IMR-90 (cell line): ENCODE data around the gene GAS7. TPM values are rescaled to one million over a fixed set of nuclear protein-coding genes. Genes with fewer than 3 reads are reported as not detected.

ENCODE experiments used
- ATAC-seq: fragments of 200-7000 bp; cut with Tn5 transposase; 2 replicates; pipeline ENCODE4 v1.9.1; 2020; ENCODE audit warnings: low read depth, mild to moderate bottlenecking, moderate library complexity
- BruUV-seq: library from RNA; stranded (reverse); fragments of 400-500 nt; replicated peaks from 2 replicates; lab custom pipeline; 2021; lab: Mats Ljungman, UMichigan
- CTCF ChIA-PET: fragments of 300-600 bp; formaldehyde crosslinking; extraction: SDS; loops from one replicate; lab custom pipeline; 2021; ENCODE audit warnings: antibody characterized with exemption; lab: Yijun Ruan, JAX
- POLR2A ChIA-PET: fragments of 300-600 bp; sonication (Branson Sonifier 250); formaldehyde crosslinking; loops from one replicate; lab custom pipeline; 2022; ENCODE audit warnings: antibody characterized with exemption; ENCODE audit not compliant: unreplicated experiment; lab: Charles Lee
- DNase-seq: peaks from one replicate; pipeline ENCODE4 v3.0.0; 2013
- H2AFZ ChIP-seq: replicated peaks from 2 replicates; pipeline ENCODE3; 2013; ENCODE audit warnings: low read length, mild to moderate bottlenecking; ENCODE audit not compliant: poor library complexity
- H2AK5ac ChIP-seq: 2 replicates; pipeline ENCODE4 v1.6.1; 2013; ENCODE audit warnings: low read depth, low read length, inconsistent platforms
- H2AK9ac ChIP-seq: replicated peaks from 2 replicates; pipeline ENCODE3; 2013; ENCODE audit warnings: mild to moderate bottlenecking, low read depth, low read length, moderate library complexity; ENCODE audit not compliant: poor library complexity
- H2BK120ac ChIP-seq: 2 replicates; pipeline ENCODE4 v1.6.1; 2013; ENCODE audit warnings: low read depth, low read length, inconsistent platforms
- H2BK15ac ChIP-seq: 3 replicates; pipeline ENCODE4 v1.6.1; 2013; ENCODE audit warnings: low read depth, low read length, inconsistent platforms
- H2BK20ac ChIP-seq: 2 replicates; pipeline ENCODE4 v1.6.1; 2013; ENCODE audit warnings: low read depth, mild to moderate bottlenecking, inconsistent platforms, low read length, moderate library complexity
- H2BK5ac ChIP-seq: 2 replicates; pipeline ENCODE4 v1.6.1; 2013; ENCODE audit warnings: mild to moderate bottlenecking, low read depth, low read length, inconsistent platforms; ENCODE audit not compliant: poor library complexity, severe bottlenecking
- H3K14ac ChIP-seq: replicated peaks from 2 replicates; pipeline ENCODE4 v1.6.1; 2013; ENCODE audit warnings: low read depth, low read length, inconsistent platforms
- H3K18ac ChIP-seq: 2 replicates; pipeline ENCODE4 v1.6.1; 2013; ENCODE audit warnings: low read depth, low read length, control low read depth
- H3K23ac ChIP-seq: 2 replicates; pipeline ENCODE4 v1.6.1; 2013; ENCODE audit warnings: low read depth, low read length, inconsistent platforms
- H3K27ac ChIP-seq: 2 replicates; pipeline ENCODE4 v1.5.1; 2013; ENCODE audit warnings: mild to moderate bottlenecking, control low read depth, low read length; ENCODE audit not compliant: insufficient read depth
- H3K27me3 ChIP-seq: 2 replicates; pipeline ENCODE4 v1.6.1; 2013; ENCODE audit warnings: low read length; ENCODE audit not compliant: control insufficient read depth, insufficient read depth
- H3K36me3 ChIP-seq: 2 replicates; pipeline ENCODE4 v1.6.1; 2013; ENCODE audit warnings: low read length, mixed read lengths; ENCODE audit not compliant: control insufficient read depth, insufficient read depth
- H3K4ac ChIP-seq: 2 replicates; pipeline ENCODE4 v1.6.1; 2013; ENCODE audit warnings: low read depth, low read length, inconsistent platforms
- H3K4me1 ChIP-seq: 2 replicates; pipeline ENCODE4 v1.6.1; 2013; ENCODE audit warnings: low read length, mixed read lengths; ENCODE audit not compliant: control insufficient read depth, insufficient read depth
- H3K4me2 ChIP-seq: 2 replicates; pipeline ENCODE4 v1.6.1; 2013; ENCODE audit warnings: low read depth, mild to moderate bottlenecking, control low read depth, low read length, moderate library complexity
- H3K4me3 ChIP-seq: 2 replicates; pipeline ENCODE4 v1.5.1; 2013; ENCODE audit warnings: low read depth, mild to moderate bottlenecking, control low read depth, low read length, moderate library complexity; ENCODE audit not compliant: insufficient read depth
- H3K56ac ChIP-seq: 2 replicates; pipeline ENCODE4 v1.6.1; 2013; ENCODE audit warnings: low read length, inconsistent platforms; ENCODE audit not compliant: insufficient read depth; ENCODE audit errors: extremely low read depth
- H3K79me1 ChIP-seq, 2 experiments: 2 replicates each; pipeline ENCODE4 v1.6.1; 2013; ENCODE audit warnings: low read length in 2 of 2, inconsistent platforms in 1 of 2, low read depth in 1 of 2
- H3K9ac ChIP-seq: 2 replicates; pipeline ENCODE4 v1.6.1; 2013; ENCODE audit warnings: low read depth, low read length, control low read depth
- H3K9me1 ChIP-seq: 2 replicates; pipeline ENCODE4 v1.6.1; 2013; ENCODE audit warnings: low read length, inconsistent platforms; ENCODE audit not compliant: insufficient read depth
- H3K9me3 ChIP-seq: 2 replicates; pipeline ENCODE4 v1.6.1; 2013; ENCODE audit warnings: low read length; ENCODE audit not compliant: control insufficient read depth, insufficient read depth
- H4K20me1 ChIP-seq: 2 replicates; pipeline ENCODE4 v1.6.1; 2013; ENCODE audit warnings: low read length, inconsistent platforms; ENCODE audit not compliant: insufficient read depth
- H4K5ac ChIP-seq: 2 replicates; pipeline ENCODE4 v1.6.1; 2013; ENCODE audit warnings: mild to moderate bottlenecking, low read depth, low read length, control low read depth
- H4K8ac ChIP-seq, 2 experiments: 2 replicates each; pipeline ENCODE4 v1.6.1; 2013; ENCODE audit warnings: low read depth in 2 of 2, low read length in 2 of 2, control low read depth in 1 of 2, inconsistent platforms in 1 of 2
- H4K91ac ChIP-seq: 2 replicates; pipeline ENCODE4 v1.6.1; 2013; ENCODE audit warnings: low read depth, low read length, inconsistent platforms; ENCODE audit not compliant: insufficient read depth
- BHLHE40 ChIP-seq: fragments of 150-350 bp; IDR thresholded peaks from 2 replicates; pipeline ENCODE4 v1.6.1; 2016; ENCODE audit warnings: mild to moderate bottlenecking, low read depth, low read length
- CHD1 ChIP-seq: IDR thresholded peaks from 2 replicates; pipeline ENCODE4 v1.6.1; 2012; ENCODE audit warnings: low read depth, low read length, improper control_type of control experiment
- FOS ChIP-seq: fragments of 150-350 bp; IDR thresholded peaks from 2 replicates; pipeline ENCODE4 v1.6.1; 2016; ENCODE audit warnings: low read depth, low read length
- MAFK ChIP-seq: IDR thresholded peaks from 2 replicates; pipeline ENCODE4 v1.6.1; 2012; ENCODE audit warnings: low read depth, low read length, improper control_type of control experiment
- MAZ ChIP-seq: IDR thresholded peaks from 2 replicates; pipeline ENCODE4 v1.6.1; 2012; ENCODE audit warnings: low read depth, mild to moderate bottlenecking, low read length, improper control_type of control experiment, moderate library complexity, borderline replicate concordance
- MXI1 ChIP-seq: IDR thresholded peaks from 2 replicates; pipeline ENCODE4 v1.6.1; 2012; ENCODE audit warnings: low read depth, mild to moderate bottlenecking, low read length, moderate library complexity, borderline replicate concordance
- NFE2L2 ChIP-seq: fragments of 150-350 bp; IDR thresholded peaks from 2 replicates; pipeline ENCODE4 v1.6.1; 2016; ENCODE audit warnings: low read depth, mild to moderate bottlenecking, low read length
- POLR2A ChIP-seq: IDR thresholded peaks from 2 replicates; pipeline ENCODE4 v1.6.1; 2012; ENCODE audit warnings: mild to moderate bottlenecking, low read depth, low read length
- RAD21 ChIP-seq: IDR thresholded peaks from 2 replicates; pipeline ENCODE4 v1.6.1; 2012; ENCODE audit warnings: low read length, improper control_type of control experiment
- RCOR1 ChIP-seq: IDR thresholded peaks from 2 replicates; pipeline ENCODE4 v1.6.1; 2012; ENCODE audit warnings: mild to moderate bottlenecking, low read length, improper control_type of control experiment; ENCODE audit not compliant: insufficient replicate concordance
- RFX5 ChIP-seq: IDR thresholded peaks from 2 replicates; pipeline ENCODE4 v1.8.0; 2012; ENCODE audit warnings: low read depth, mild to moderate bottlenecking, low read length, moderate library complexity
- SMC3 ChIP-seq: fragments of 150-350 bp; IDR thresholded peaks from 2 replicates; pipeline ENCODE4 v1.6.1; 2016; ENCODE audit warnings: low read depth, mild to moderate bottlenecking, antibody characterized with exemption, low read length, moderate library complexity
- WGBS, 2 experiments: methylation state at CpG; one replicate each; pipeline versions ENCODE4 v1.1.5 to v1.1.7; 2013; ENCODE audit warnings: missing lambda C conversion rate in 2 of 2; ENCODE audit not compliant: insufficient read length in 1 of 2; ENCODE audit errors: extremely low coverage in 2 of 2; 5-methylcytosine and 5-hydroxymethylcytosine counted together
- dilution Hi-C: fragments of 300-500 bp; cut with HindIII; formaldehyde crosslinking; loops from one replicate; pipeline ENCODE4 v1.14.3; 2018; ENCODE audit warnings: low sequenced_read_pairs; ENCODE audit not compliant: unreplicated experiment
- in situ Hi-C: fragments of 300-500 bp; cut with MboI; formaldehyde crosslinking; loops from 3 replicates; pipeline ENCODE4 v1.14.3; 2019; ENCODE audit warnings: low sequenced_read_pairs, inconsistent platforms, mixed read lengths
- intact Hi-C: fragments of 100-400 bp; cut with micrococcal nuclease; formaldehyde crosslinking; loops from 2 replicates; pipeline ENCODE4 v1.10.0; 2022
- polyA plus RNA-seq, 3 experiments: library from polyadenylated mRNA; depleted of rRNA; stranded (reverse); fragments of >200 nt; gene quantifications; 2 replicates each; pipeline ENCODE4 v1.2.3, GENCODE V29; 2012; ENCODE audit warnings: low replicate concordance in 1 of 3
- total RNA-seq: library from RNA; depleted of rRNA; stranded (reverse); fragments of >200 nt; gene quantifications from 2 replicates; pipeline ENCODE4 v1.2.3, GENCODE V29; 2012
- TF ChIP-seq, protein P1 (sequence below): fragments of 150-350 bp; IDR thresholded peaks from 2 replicates; pipeline ENCODE4 v1.6.1; 2017; ENCODE audit warnings: mild to moderate bottlenecking, antibody characterized with exemption, low read length, low read depth
- TF ChIP-seq, protein P2 (sequence below): fragments of 150-350 bp; IDR thresholded peaks from 2 replicates; pipeline ENCODE4 v1.6.1; 2016; ENCODE audit warnings: low read depth, mild to moderate bottlenecking, low read length, moderate library complexity, borderline replicate concordance
- TF ChIP-seq, protein P3 (sequence below): conservative IDR thresholded peaks from 2 replicates; pipeline ENCODE4 v1.5.1; 2012; ENCODE audit warnings: mild to moderate bottlenecking, low read depth, low read length, improper control_type of control experiment

The GAS7 gene
- total and polyA plus RNA-seq, 2 of the 4 experiments (the other 2 are of a cell fraction), result 4.6 to 5.0 TPM

DNA sequence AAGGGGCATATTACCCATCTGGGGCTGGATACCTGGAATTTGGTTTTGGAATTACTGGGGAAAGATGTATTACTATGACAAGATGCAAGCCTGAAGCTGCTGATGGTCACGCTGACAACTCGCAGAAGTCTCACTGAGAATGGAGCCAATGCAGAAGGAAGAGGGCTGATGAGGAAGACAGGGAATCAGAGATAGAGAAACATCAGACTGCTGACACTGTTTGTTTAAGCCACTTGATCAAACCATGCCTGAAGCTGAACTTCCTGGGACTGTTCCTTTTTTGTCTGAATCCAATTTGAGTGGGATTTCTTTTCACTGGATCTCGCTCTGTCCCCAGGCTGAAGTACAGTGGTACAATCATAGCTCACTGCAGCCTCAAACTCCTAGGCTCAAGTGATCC lies 133.9 kb downstream of the GAS7 start:
- H3K4me2 ChIP-seq, result no peak overlapping the region
- no peak overlapping the region for H2BK15ac ChIP-seq
- H3K9me3 ChIP-seq, result peaks cover 6% of the 10 kb centered on the region; the same call in 1 of the 2 replicates
- no peak overlapping the region for H3K27ac ChIP-seq
- no peak overlapping the region for H4K8ac ChIP-seq
- DNase-seq (no peak), ATAC-seq (no peak)
- no peaks in the 10 kb centered on the region; the same call in 1 of the 2 replicates for H4K20me1 ChIP-seq
- H3K4me3 ChIP-seq, result no peak overlapping the region
- TF ChIP-seq, protein P1, sequence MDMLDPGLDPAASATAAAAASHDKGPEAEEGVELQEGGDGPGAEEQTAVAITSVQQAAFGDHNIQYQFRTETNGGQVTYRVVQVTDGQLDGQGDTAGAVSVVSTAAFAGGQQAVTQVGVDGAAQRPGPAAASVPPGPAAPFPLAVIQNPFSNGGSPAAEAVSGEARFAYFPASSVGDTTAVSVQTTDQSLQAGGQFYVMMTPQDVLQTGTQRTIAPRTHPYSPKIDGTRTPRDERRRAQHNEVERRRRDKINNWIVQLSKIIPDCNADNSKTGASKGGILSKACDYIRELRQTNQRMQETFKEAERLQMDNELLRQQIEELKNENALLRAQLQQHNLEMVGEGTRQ, result no peak
- TF ChIP-seq MAFK (no peak), RCOR1 (no peak), MXI1 (no peak), POLR2A (no peak), MAZ (no peak), SMC3 (no peak), BHLHE40 (no peak), NFE2L2 (no peak), CHD1 (no peak), RFX5 (no peak), RAD21 (no peak), FOS (no peak)
- TF ChIP-seq, protein P2, sequence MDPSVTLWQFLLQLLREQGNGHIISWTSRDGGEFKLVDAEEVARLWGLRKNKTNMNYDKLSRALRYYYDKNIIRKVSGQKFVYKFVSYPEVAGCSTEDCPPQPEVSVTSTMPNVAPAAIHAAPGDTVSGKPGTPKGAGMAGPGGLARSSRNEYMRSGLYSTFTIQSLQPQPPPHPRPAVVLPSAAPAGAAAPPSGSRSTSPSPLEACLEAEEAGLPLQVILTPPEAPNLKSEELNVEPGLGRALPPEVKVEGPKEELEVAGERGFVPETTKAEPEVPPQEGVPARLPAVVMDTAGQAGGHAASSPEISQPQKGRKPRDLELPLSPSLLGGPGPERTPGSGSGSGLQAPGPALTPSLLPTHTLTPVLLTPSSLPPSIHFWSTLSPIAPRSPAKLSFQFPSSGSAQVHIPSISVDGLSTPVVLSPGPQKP, result no peak
- TF ChIP-seq, protein P3, sequence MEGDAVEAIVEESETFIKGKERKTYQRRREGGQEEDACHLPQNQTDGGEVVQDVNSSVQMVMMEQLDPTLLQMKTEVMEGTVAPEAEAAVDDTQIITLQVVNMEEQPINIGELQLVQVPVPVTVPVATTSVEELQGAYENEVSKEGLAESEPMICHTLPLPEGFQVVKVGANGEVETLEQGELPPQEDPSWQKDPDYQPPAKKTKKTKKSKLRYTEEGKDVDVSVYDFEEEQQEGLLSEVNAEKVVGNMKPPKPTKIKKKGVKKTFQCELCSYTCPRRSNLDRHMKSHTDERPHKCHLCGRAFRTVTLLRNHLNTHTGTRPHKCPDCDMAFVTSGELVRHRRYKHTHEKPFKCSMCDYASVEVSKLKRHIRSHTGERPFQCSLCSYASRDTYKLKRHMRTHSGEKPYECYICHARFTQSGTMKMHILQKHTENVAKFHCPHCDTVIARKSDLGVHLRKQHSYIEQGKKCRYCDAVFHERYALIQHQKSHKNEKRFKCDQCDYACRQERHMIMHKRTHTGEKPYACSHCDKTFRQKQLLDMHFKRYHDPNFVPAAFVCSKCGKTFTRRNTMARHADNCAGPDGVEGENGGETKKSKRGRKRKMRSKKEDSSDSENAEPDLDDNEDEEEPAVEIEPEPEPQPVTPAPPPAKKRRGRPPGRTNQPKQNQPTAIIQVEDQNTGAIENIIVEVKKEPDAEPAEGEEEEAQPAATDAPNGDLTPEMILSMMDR, result no peak
- in situ Hi-C loops, result no loop called here
- dilution Hi-C loops, result no loop called here
- no peak overlapping the region for H2AFZ ChIP-seq
- no peak overlapping the region for H3K14ac ChIP-seq
- ChIA-PET CTCF (no interaction called here), POLR2A (no interaction called here)
- no peak overlapping the region for H3K18ac ChIP-seq
- H4K5ac ChIP-seq, result no peak overlapping the region
- H2AK5ac ChIP-seq, result no peak overlapping the region
- WGBS, 2 experiments, result 94% methylated on average over 2 of the region's 3 CpGs; no CpG with 5 or more reads in 1 of the 2 experiments
- no peak overlapping the region for H3K56ac ChIP-seq
- 0 out of 2 replicates have a peak, but pooled peaks cover 5% of the 10 kb centered on the region for H3K9me1 ChIP-seq
- no peaks in the 10 kb centered on the region for H3K36me3 ChIP-seq
- no peak overlapping the region for H2BK20ac ChIP-seq
- no peak overlapping the region for H3K9ac ChIP-seq
- H3K23ac ChIP-seq, result no peak overlapping the region
- intact Hi-C loops, result no loop called here
- no peak overlapping the region for H4K91ac ChIP-seq
- no peaks in the 10 kb centered on the region; the same call in 1 of the 2 replicates for H3K4me1 ChIP-seq
- H2BK5ac ChIP-seq, result no peak overlapping the region
- H3K27me3 ChIP-seq, result no peaks in the 10 kb centered on the region
- no peaks in the 10 kb centered on the region for H3K79me1 ChIP-seq
- no peak overlapping the region for H3K4ac ChIP-seq
- BruUV-seq, result no TSS peak
- H2BK120ac ChIP-seq, result no peak overlapping the region
- H2AK9ac ChIP-seq, result no peak overlapping the region
